ENCODE results near the gene FAM193B.

- TF ChIP-seq, protein P1, sequence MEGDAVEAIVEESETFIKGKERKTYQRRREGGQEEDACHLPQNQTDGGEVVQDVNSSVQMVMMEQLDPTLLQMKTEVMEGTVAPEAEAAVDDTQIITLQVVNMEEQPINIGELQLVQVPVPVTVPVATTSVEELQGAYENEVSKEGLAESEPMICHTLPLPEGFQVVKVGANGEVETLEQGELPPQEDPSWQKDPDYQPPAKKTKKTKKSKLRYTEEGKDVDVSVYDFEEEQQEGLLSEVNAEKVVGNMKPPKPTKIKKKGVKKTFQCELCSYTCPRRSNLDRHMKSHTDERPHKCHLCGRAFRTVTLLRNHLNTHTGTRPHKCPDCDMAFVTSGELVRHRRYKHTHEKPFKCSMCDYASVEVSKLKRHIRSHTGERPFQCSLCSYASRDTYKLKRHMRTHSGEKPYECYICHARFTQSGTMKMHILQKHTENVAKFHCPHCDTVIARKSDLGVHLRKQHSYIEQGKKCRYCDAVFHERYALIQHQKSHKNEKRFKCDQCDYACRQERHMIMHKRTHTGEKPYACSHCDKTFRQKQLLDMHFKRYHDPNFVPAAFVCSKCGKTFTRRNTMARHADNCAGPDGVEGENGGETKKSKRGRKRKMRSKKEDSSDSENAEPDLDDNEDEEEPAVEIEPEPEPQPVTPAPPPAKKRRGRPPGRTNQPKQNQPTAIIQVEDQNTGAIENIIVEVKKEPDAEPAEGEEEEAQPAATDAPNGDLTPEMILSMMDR (conservative IDR thresholded peaks at IDR 0.05; ENCODE audit: low read depth, low read length), result no peak
- TF ChIP-seq EZH2 (IDR thresholded peaks at IDR 0.05; ENCODE audit: low read length, unreplicated experiment), result no peak
Measured at GRCh38 chr5:177604116-177604521, 49.8 kb upstream of the FAM193B start.

Data from PC-3 (cell line).